ENCODE results near the gene C9orf85. TPM values are rescaled to one million over a fixed set of nuclear protein-coding genes. Genes with fewer than 3 reads are reported as not detected.
"Not testable (repeated sequence)": the region's sequence is repeated elsewhere in the genome, so short reads cannot be mapped to it uniquely, and the experiment has no call there.

C9orf85 gene
- total RNA-seq, 1 experiment from 2014 or later = 9.8 TPM

DNA sequence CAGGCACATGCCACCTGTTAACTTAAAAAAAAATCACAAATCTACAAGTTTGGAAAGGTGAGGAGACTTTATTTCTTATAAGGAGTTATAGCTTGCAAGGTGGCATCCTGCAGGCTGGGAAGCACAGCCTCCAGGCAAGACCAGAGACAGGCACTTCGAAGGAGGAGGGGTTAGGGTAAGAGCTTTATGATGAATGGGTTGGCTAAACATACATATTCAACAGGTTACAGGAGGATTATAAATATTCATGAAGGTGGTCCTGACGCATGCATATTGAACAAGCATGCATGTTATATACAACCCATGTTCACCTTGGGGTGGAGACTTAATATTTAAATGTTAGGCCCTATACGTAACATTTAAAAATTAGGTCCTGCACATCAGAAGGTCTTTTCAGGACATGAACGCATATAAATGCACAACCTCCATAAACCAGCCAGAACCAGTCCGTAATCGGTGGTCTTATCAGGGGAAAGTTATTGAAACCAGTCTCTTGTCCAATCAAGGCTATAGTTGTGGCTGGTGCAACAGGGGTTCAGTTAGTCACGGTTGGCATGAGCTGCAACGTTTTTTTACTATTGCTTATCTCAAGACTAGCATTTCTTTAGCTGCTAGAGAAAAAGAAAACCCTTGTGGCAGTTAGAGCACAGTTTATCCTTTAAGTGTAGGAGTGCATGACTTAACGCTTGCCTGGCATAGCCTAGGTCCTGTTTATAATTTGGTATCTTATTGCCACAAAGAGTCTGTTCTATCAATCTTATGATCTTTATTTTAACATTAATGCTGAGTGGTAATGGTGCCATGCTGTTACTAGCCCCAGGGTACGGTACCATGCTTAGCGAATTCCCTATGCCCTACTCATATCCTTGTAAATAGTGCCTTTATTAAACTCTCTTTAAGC is 76.3 kb downstream of the C9orf85 start:
- CTCF ChIA-PET = interaction anchor here (0.7 kb wide), 1 partner anchor 108 kb away, joined by 4 read pairs; no protein-coding TSS in a partner anchor

DNA sequence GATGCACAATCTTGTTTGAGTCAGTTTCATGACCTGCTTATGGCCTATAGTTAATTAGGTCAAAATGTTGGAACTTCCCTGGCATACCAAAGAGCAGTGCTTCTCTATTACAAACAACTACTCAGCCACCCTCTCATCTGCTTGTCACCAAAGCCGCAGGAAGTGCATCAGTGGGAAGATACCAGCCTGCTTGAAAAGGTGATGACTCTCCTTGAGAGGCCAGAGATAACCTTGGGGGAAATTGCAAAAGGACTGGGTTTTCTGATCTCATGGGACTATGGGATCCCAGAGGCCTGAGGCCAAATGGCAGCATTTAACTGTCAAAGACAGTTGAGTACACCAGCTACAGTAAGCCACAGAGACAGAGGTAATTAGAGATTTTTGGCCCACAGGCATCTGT is 79.0 kb downstream of the C9orf85 start:
- BruUV-seq (replicated peaks) = no TSS peak
- Mint-ChIP-seq H3K36me3 (ENCODE audit: insufficient read depth, unreplicated experiment) (no peaks in the 10 kb centered on the region), H3K27me3 (ENCODE audit: unreplicated experiment) (no peaks in the 10 kb centered on the region), H3K27ac (ENCODE audit: unreplicated experiment) (no peak overlapping the region), H3K9me3 (ENCODE audit: low read depth, unreplicated experiment) (no peaks in the 10 kb centered on the region), H3K4me3 (ENCODE audit: low read depth, unreplicated experiment) (no peak overlapping the region), H3K4me1 (ENCODE audit: low read depth, unreplicated experiment) (no peaks in the 10 kb centered on the region)
- TF ChIP-seq, protein P1, sequence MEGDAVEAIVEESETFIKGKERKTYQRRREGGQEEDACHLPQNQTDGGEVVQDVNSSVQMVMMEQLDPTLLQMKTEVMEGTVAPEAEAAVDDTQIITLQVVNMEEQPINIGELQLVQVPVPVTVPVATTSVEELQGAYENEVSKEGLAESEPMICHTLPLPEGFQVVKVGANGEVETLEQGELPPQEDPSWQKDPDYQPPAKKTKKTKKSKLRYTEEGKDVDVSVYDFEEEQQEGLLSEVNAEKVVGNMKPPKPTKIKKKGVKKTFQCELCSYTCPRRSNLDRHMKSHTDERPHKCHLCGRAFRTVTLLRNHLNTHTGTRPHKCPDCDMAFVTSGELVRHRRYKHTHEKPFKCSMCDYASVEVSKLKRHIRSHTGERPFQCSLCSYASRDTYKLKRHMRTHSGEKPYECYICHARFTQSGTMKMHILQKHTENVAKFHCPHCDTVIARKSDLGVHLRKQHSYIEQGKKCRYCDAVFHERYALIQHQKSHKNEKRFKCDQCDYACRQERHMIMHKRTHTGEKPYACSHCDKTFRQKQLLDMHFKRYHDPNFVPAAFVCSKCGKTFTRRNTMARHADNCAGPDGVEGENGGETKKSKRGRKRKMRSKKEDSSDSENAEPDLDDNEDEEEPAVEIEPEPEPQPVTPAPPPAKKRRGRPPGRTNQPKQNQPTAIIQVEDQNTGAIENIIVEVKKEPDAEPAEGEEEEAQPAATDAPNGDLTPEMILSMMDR (IDR thresholded peaks at IDR 0.05; ENCODE audit: unreplicated experiment) = no peak
- CTCF ChIA-PET = no interaction called here
- DNase-seq = no peak
- intact Hi-C loops (cut with micrococcal nuclease; ENCODE audit: unreplicated experiment) = no loop called here

More for the DNA sequence above, 76.3 kb downstream of the C9orf85 start:
- no peaks in the 10 kb centered on the region for H3K36me3 Mint-ChIP-seq (ENCODE audit: insufficient read depth, unreplicated experiment)
- H3K27ac Mint-ChIP-seq (ENCODE audit: unreplicated experiment) = no peak overlapping the region
- no peak for DNase-seq
- H3K9me3 Mint-ChIP-seq (ENCODE audit: low read depth, unreplicated experiment) = no peaks in the 10 kb centered on the region
- peaks cover 14% of the 10 kb centered on the region for H3K4me1 Mint-ChIP-seq (ENCODE audit: low read depth, unreplicated experiment)
- no TSS peak for BruUV-seq (replicated peaks)
- no peak overlapping the region for H3K4me3 Mint-ChIP-seq (ENCODE audit: low read depth, unreplicated experiment)
- no peaks in the 10 kb centered on the region for H3K27me3 Mint-ChIP-seq (ENCODE audit: unreplicated experiment)
- TF ChIP-seq, protein P1 (IDR thresholded peaks at IDR 0.05; ENCODE audit: unreplicated experiment) = no peak
- intact Hi-C loops (cut with micrococcal nuclease; ENCODE audit: unreplicated experiment) = no loop called here

DNA sequence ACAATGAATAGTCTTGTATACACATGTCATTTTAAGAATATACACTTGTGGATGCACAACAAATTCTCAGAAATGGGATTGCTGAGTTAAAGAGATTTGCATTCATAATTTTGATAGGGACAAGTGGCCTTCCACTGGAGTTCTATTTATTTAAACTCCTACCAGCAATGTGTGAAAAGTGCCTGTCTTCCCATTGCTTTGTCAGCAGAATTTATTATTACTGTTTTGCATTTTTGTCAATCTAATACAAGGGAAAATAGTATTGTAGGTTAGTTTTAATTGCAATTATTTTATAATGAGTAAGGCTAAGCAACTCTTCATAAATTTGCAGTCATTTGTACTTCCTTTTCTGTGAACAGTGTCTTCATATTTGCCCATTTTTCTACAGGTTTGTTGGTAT is 94.0 kb downstream of the C9orf85 start:
- intact Hi-C loops (cut with micrococcal nuclease; ENCODE audit: unreplicated experiment) = no loop called here
- no peaks in the 10 kb centered on the region for H3K9me3 Mint-ChIP-seq (ENCODE audit: low read depth, unreplicated experiment)
- CTCF ChIA-PET = no interaction called here
- no TSS peak for BruUV-seq (replicated peaks)
- no peak overlapping the region for H3K27ac Mint-ChIP-seq (ENCODE audit: unreplicated experiment)
- H3K27me3 Mint-ChIP-seq (ENCODE audit: unreplicated experiment) = no peaks in the 10 kb centered on the region
- no peaks in the 10 kb centered on the region for H3K36me3 Mint-ChIP-seq (ENCODE audit: insufficient read depth, unreplicated experiment)
- peaks cover 10% of the 10 kb centered on the region for H3K4me1 Mint-ChIP-seq (ENCODE audit: low read depth, unreplicated experiment)
- no peak for DNase-seq
- TF ChIP-seq, protein P1 (IDR thresholded peaks at IDR 0.05; ENCODE audit: unreplicated experiment) = no peak
- H3K4me3 Mint-ChIP-seq (ENCODE audit: low read depth, unreplicated experiment) = no peak overlapping the region

- no peaks in the 10 kb centered on the region for H3K36me3 Mint-ChIP-seq (ENCODE audit: insufficient read depth, unreplicated experiment)
- no peak overlapping the region for H3K27ac Mint-ChIP-seq (ENCODE audit: unreplicated experiment)
- H3K9me3 Mint-ChIP-seq (ENCODE audit: low read depth, unreplicated experiment) = no peaks in the 10 kb centered on the region
- peaks cover 11% of the 10 kb centered on the region for H3K4me1 Mint-ChIP-seq (ENCODE audit: low read depth, unreplicated experiment)
- intact Hi-C loops (cut with micrococcal nuclease; ENCODE audit: unreplicated experiment) = no loop called here
- no peak overlapping the region for H3K4me3 Mint-ChIP-seq (ENCODE audit: low read depth, unreplicated experiment)
- TF ChIP-seq, protein P1 (IDR thresholded peaks at IDR 0.05; ENCODE audit: unreplicated experiment) = no peak
- DNase-seq = no peak
- BruUV-seq (replicated peaks) = no TSS peak
- H3K27me3 Mint-ChIP-seq (ENCODE audit: unreplicated experiment) = no peaks in the 10 kb centered on the region
- CTCF ChIA-PET = no interaction called here
Measured at GRCh38 chr9:72006501-72006900, 95.1 kb downstream of the C9orf85 start.

DNA sequence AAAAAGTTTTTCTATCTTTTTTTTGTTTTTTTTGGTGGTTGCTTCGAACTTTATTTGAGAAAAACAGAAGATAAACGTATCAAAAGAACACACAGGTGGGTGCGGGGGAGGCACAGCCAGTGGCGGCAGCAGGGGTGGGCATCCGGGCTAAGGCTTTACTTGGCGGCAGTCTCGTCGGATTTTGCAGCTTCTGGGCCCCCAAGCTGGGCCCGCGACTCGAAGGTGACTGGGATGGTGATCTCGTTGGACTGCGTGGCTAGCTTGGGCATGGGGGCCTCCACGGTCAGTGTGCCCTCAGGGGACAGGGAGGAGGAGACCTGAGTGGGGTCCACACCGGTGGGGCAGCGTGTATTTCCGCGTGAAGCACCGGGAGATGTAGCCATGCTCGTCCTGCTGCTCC is 96.3 kb downstream of the C9orf85 start:
- H3K36me3 Mint-ChIP-seq (ENCODE audit: insufficient read depth, unreplicated experiment); H3K9me3 Mint-ChIP-seq (ENCODE audit: low read depth, unreplicated experiment); BruUV-seq (replicated peaks); intact Hi-C loops (cut with micrococcal nuclease; ENCODE audit: unreplicated experiment); DNase-seq; H3K27ac Mint-ChIP-seq (ENCODE audit: unreplicated experiment); H3K27me3 Mint-ChIP-seq (ENCODE audit: unreplicated experiment); H3K4me3 Mint-ChIP-seq (ENCODE audit: low read depth, unreplicated experiment): not testable (repeated sequence)
- H3K4me1 Mint-ChIP-seq (ENCODE audit: low read depth, unreplicated experiment) = peaks cover 11% of the 10 kb centered on the region
- CTCF ChIA-PET = interaction anchor here (2.6 kb wide), 1 partner anchor 17 kb away, joined by 9 read pairs; no protein-coding TSS in a partner anchor

Data from Calu3 (cell line).